CD4-positive, CD25-positive, alpha-beta regulatory T cell (primary cell): ENCODE measurements around the gene NME3. TPM values are rescaled to one million over a fixed set of nuclear protein-coding genes. Genes with fewer than 3 reads are reported as not detected.

Source experiments
- ATAC-seq, 2 donors: fragments of 150-1000 bp; cut with Tn5 transposase; one replicate each; pipeline ENCODE4 v1.10.0; 2021; ENCODE audit warnings: low read depth in 2 of 2, moderate number of reproducible peaks in 2 of 2, moderate library complexity in 1 of 2
- DNase-seq, 3 donors: peaks; one replicate each; pipeline versions ENCODE4 v3.0.0 to v3.0.0-alpha.2; 2012 to 2022; ENCODE audit warnings: mixed read lengths in 1 of 3
- H3K27ac ChIP-seq: one replicate; pipeline ENCODE4 v1.7.0; 2013; ENCODE audit warnings: mild to moderate bottlenecking, low read length; ENCODE audit not compliant: insufficient read depth, poor library complexity, severe bottlenecking
- H3K27me3 ChIP-seq: one replicate; pipeline ENCODE4 v1.7.0; 2013; ENCODE audit warnings: low read length; ENCODE audit not compliant: control insufficient read depth, insufficient read depth
- H3K36me3 ChIP-seq: one replicate; pipeline ENCODE4 v1.7.0; 2013; ENCODE audit warnings: mild to moderate bottlenecking, low read length, moderate library complexity; ENCODE audit not compliant: control insufficient read depth, insufficient read depth
- H3K4me1 ChIP-seq: 2 replicates; pipeline ENCODE4 v1.7.0; 2013; ENCODE audit warnings: mild to moderate bottlenecking, low read length; ENCODE audit not compliant: insufficient read depth, control insufficient read depth, poor library complexity, severe bottlenecking
- H3K4me3 ChIP-seq: one replicate; pipeline ENCODE4 v1.7.0; 2013; ENCODE audit warnings: low read depth, mild to moderate bottlenecking, low read length, moderate library complexity
- H3K9me3 ChIP-seq, 2 experiments: 1 replicate in 1 of 2; 2 replicates in 1 of 2; pipeline ENCODE4 v1.7.0; 2013; ENCODE audit warnings: low read length in 2 of 2, mild to moderate bottlenecking in 1 of 2, moderate library complexity in 1 of 2; ENCODE audit not compliant: control insufficient read depth in 2 of 2
- H3K27ac Mint-ChIP-seq, 3 donors: one replicate each; pipeline ENCODE4 v1.8.0; 2020 to 2022; ENCODE audit warnings: mild to moderate bottlenecking in 3 of 3, mixed read lengths in 3 of 3, moderate library complexity in 2 of 3
- H3K27me3 Mint-ChIP-seq: one replicate; pipeline ENCODE4 v1.8.0; 2022; ENCODE audit warnings: mild to moderate bottlenecking, mixed read lengths
- H3K36me3 Mint-ChIP-seq: one replicate; pipeline ENCODE4 v1.8.0; 2020; ENCODE audit warnings: mixed read lengths
- H3K4me1 Mint-ChIP-seq, 4 donors: one replicate each; pipeline ENCODE4 v1.8.0; 2020 to 2022; ENCODE audit warnings: mixed read lengths in 4 of 4, mild to moderate bottlenecking in 1 of 4
- H3K4me3 Mint-ChIP-seq, 4 donors: one replicate each; pipeline ENCODE4 v1.8.0; 2020 to 2022; ENCODE audit warnings: mild to moderate bottlenecking in 4 of 4, mixed read lengths in 4 of 4, moderate library complexity in 3 of 4
- H3K9me3 Mint-ChIP-seq, 7 donors: one replicate each; pipeline ENCODE4 v1.8.0; 2020 to 2022; ENCODE audit warnings: mixed read lengths in 7 of 7, mild to moderate bottlenecking in 3 of 7, moderate library complexity in 2 of 7
- polyA plus RNA-seq, 4 donors: library from polyadenylated mRNA; unstranded; fragments of 300-500 nt; fragmentation: Illumina TruSeq; gene quantifications; one replicate each; pipeline ENCODE4 v1.2.3, GENCODE V29; 2021
- total RNA-seq: library from RNA; stranded (reverse); gene quantifications from one replicate; pipeline ENCODE4 v1.2.3, GENCODE V29; 2022

NME3 gene
- total and polyA plus RNA-seq, 5 donors from 2014 or later = 45.1 to 101 (median 74.7) TPM

DNA sequence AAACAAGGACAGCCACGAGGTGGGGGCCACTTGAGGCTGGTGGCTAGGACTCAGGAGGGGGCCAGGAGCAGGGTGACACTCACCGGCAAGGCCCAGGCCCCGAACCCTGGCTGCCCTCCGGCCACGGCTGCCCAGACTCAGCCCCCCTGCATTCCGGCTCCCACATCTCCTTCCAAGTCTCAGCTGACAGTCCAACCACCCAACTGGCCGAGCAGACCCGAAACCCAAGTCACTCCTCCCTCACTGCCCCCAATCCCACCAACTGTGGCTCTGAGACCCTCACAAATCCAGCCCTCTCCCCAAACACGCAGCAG lies 45.9 kb upstream of the NME3 start:
- Histone ChIP-seq H3K4me3 (no peak overlapping the region), H3K4me1 (no peaks in the 10 kb centered on the region), H3K36me3 (peaks cover 41% of the 10 kb centered on the region), H3K27me3 (no peaks in the 10 kb centered on the region), H3K27ac (no peak overlapping the region), H3K9me3 (no peaks in the 10 kb centered on the region)
- no peak for DNase-seq
- Mint-ChIP-seq H3K27me3 (no peaks in the 10 kb centered on the region), H3K4me1 (peaks cover 0 to 9% (median 7%) of the 10 kb centered on the region in 4 donors), H3K27ac (no peak overlapping the region), H3K4me3 (no peak overlapping the region), H3K36me3 (peaks cover 19% of the 10 kb centered on the region), H3K9me3 (no peaks in the 10 kb centered on the region)
- no peak for ATAC-seq

GRCh38 chr16:1816396-1817275 lies 45.3 kb upstream of the NME3 start:
- Mint-ChIP-seq H3K27me3 (no peaks in the 10 kb centered on the region), H3K9me3 (no peaks in the 10 kb centered on the region), H3K27ac (no peak overlapping the region), H3K36me3 (peaks cover 19% of the 10 kb centered on the region), H3K4me3 (no peak overlapping the region), H3K4me1 (peaks cover 0 to 9% (median 7%) of the 10 kb centered on the region in 4 donors)
- ATAC-seq (peak in 1 of 2 donors; percentile 6), DNase-seq (no peak)
- Histone ChIP-seq H3K27me3 (no peaks in the 10 kb centered on the region), H3K9me3 (no peaks in the 10 kb centered on the region), H3K27ac (no peak overlapping the region), H3K4me3 (no peak overlapping the region), H3K4me1 (no peaks in the 10 kb centered on the region), H3K36me3 (peaks cover 37% of the 10 kb centered on the region)

GRCh38 chr16:1815461-1815860 lies 44.1 kb upstream of the NME3 start:
- no peaks in the 10 kb centered on the region for H3K27me3 ChIP-seq
- Mint-ChIP-seq H3K9me3 (no peaks in the 10 kb centered on the region), H3K36me3 (peaks cover 19% of the 10 kb centered on the region), H3K27ac (peak overlapping the region in 2 of 3 donors; percentile 39 to 50), H3K4me1 (peaks cover 0 to 9% (median 7%) of the 10 kb centered on the region in 4 donors), H3K27me3 (no peaks in the 10 kb centered on the region), H3K4me3 (peak overlapping the region in 1 of 4 donors; percentile 28)
- DNase-seq (no peak), ATAC-seq (no peak)
- H3K4me1 ChIP-seq = no peaks in the 10 kb centered on the region
- H3K36me3 ChIP-seq = peaks cover 37% of the 10 kb centered on the region
- no peak overlapping the region for H3K27ac ChIP-seq
- H3K4me3 ChIP-seq = no peak overlapping the region
- no peaks in the 10 kb centered on the region for H3K9me3 ChIP-seq

- Mint-ChIP-seq H3K9me3 (no peaks in the 10 kb centered on the region), H3K4me1 (peaks cover 0 to 9% (median 7%) of the 10 kb centered on the region in 4 donors), H3K36me3 (peaks cover 19% of the 10 kb centered on the region), H3K27me3 (no peaks in the 10 kb centered on the region), H3K4me3 (no peak overlapping the region), H3K27ac (peak overlapping the region in 1 of 3 donors; percentile 67)
- H3K27me3 ChIP-seq = no peaks in the 10 kb centered on the region
- H3K4me3 ChIP-seq = no peak overlapping the region
- H3K36me3 ChIP-seq = peaks cover 47% of the 10 kb centered on the region
- H3K4me1 ChIP-seq = no peaks in the 10 kb centered on the region
- DNase-seq = peak in 2 of 3 donors; percentile 36 to 59
- ATAC-seq = peak; percentile 78 to 79
- H3K27ac ChIP-seq = no peak overlapping the region
- no peaks in the 10 kb centered on the region for H3K9me3 ChIP-seq
Measured at GRCh38 chr16:1812732-1813163, 41.4 kb upstream of the NME3 start.

DNA sequence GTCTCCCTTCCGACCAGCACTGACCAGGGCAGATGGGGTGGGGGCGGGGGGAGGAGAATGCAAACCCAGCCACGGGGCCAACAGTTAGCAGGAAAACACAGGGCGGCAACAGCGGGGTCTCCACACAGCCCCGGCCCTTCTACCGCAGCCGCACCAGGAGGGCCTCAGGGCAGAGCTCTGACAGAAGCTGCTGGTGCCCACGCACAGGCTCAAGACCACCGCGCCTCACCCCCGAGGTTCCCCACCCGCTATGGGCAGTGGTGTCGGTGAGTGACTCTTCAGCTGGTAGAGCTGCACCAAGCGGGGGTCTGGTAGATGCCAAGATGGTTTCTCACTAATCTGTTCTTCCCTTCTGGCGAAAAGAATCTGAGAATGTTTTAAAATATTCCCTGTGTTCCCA lies 39.2 kb upstream of the NME3 start:
- ATAC-seq (no peak), DNase-seq (no peak)
- H3K27ac ChIP-seq = no peak overlapping the region
- Mint-ChIP-seq H3K27ac (no peak overlapping the region), H3K4me1 (peaks cover 0 to 9% (median 7%) of the 10 kb centered on the region in 4 donors), H3K36me3 (peaks cover 30% of the 10 kb centered on the region), H3K9me3 (no peaks in the 10 kb centered on the region), H3K27me3 (no peaks in the 10 kb centered on the region), H3K4me3 (no peak overlapping the region)
- no peak overlapping the region for H3K4me3 ChIP-seq
- H3K9me3 ChIP-seq = no peaks in the 10 kb centered on the region
- H3K36me3 ChIP-seq = peaks cover 38% of the 10 kb centered on the region
- H3K27me3 ChIP-seq = no peaks in the 10 kb centered on the region
- H3K4me1 ChIP-seq = no peaks in the 10 kb centered on the region

DNA sequence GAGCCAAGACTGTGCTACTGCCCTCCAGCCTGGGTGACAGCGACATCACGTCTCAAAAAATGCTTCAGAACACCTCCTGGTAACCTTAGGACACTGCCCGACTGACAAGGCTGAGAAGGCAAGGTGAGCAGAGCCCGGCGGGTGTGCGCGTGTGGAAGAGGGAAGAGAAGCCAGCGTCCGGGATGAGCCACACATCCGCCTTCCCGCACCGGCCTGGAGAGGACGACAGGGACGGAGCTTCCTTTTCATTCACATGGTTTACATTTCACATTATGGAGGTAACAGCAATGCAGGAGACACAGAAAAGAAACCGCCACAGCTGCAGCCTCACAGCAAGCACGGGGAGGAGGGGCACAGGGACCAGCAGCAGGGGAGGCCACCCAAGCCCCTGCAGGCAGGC lies 38.8 kb upstream of the NME3 start:
- H3K36me3 ChIP-seq = peaks cover 34% of the 10 kb centered on the region
- ATAC-seq = no peak
- peaks cover 0 to 9% (median 6%) of the 10 kb centered on the region in 4 donors for H3K4me1 Mint-ChIP-seq
- H3K27me3 ChIP-seq = no peaks in the 10 kb centered on the region
- no peaks in the 10 kb centered on the region for H3K9me3 ChIP-seq
- H3K27ac ChIP-seq = no peak overlapping the region
- peaks cover 27% of the 10 kb centered on the region for H3K36me3 Mint-ChIP-seq
- H3K9me3 Mint-ChIP-seq = no peaks in the 10 kb centered on the region
- no peaks in the 10 kb centered on the region for H3K27me3 Mint-ChIP-seq
- H3K27ac Mint-ChIP-seq = no peak overlapping the region
- no peaks in the 10 kb centered on the region for H3K4me1 ChIP-seq
- H3K4me3 Mint-ChIP-seq = no peak overlapping the region
- H3K4me3 ChIP-seq = no peak overlapping the region
- DNase-seq = no peak

DNA sequence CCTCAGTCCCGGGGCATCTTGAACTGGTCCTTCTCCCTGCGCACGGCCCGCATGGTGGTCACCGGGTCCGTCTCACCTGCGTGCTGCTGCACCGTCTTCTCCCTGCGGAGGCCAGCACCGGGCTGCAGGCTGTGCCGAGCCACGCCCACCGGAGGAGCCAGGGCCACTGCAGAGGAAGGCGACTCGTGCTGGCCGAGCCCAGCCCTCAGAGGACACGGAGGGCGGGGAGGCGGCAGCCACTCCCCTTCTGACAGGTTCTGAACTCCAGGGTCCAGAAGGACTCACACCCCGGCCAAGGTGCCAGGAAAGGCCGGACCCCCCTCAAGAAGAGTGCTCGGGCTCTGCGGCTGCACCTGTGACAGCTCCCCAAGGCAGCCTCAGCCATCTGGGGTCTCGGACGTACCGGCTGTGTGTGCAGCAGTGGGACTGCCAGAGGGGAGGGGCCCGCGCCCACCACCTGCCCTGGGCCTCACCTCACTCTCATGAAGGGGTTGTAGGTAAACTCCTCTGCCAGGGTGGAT lies 38.0 kb upstream of the NME3 start:
- no peak overlapping the region for H3K4me3 Mint-ChIP-seq
- H3K4me1 Mint-ChIP-seq = peaks cover 0 to 9% (median 6%) of the 10 kb centered on the region in 4 donors
- no peak overlapping the region for H3K27ac Mint-ChIP-seq
- no peaks in the 10 kb centered on the region for H3K27me3 Mint-ChIP-seq
- Histone ChIP-seq H3K27ac (no peak overlapping the region), H3K36me3 (peaks cover 30% of the 10 kb centered on the region), H3K27me3 (no peaks in the 10 kb centered on the region), H3K4me1 (no peaks in the 10 kb centered on the region), H3K4me3 (no peak overlapping the region), H3K9me3 (no peaks in the 10 kb centered on the region)
- peaks cover 24% of the 10 kb centered on the region for H3K36me3 Mint-ChIP-seq
- ATAC-seq (no peak), DNase-seq (no peak)
- H3K9me3 Mint-ChIP-seq = no peaks in the 10 kb centered on the region

- H3K4me3 Mint-ChIP-seq = no peak overlapping the region
- no peak overlapping the region for H3K4me3 ChIP-seq
- no peaks in the 10 kb centered on the region for H3K4me1 ChIP-seq
- peaks cover 21% of the 10 kb centered on the region for H3K36me3 Mint-ChIP-seq
- DNase-seq (no peak), ATAC-seq (no peak)
- no peak overlapping the region for H3K27ac ChIP-seq
- no peaks in the 10 kb centered on the region for H3K9me3 Mint-ChIP-seq
- no peaks in the 10 kb centered on the region for H3K27me3 Mint-ChIP-seq
- H3K27ac Mint-ChIP-seq = no peak overlapping the region
- no peaks in the 10 kb centered on the region for H3K27me3 ChIP-seq
- H3K4me1 Mint-ChIP-seq = peaks cover 0 to 9% (median 6%) of the 10 kb centered on the region in 4 donors
- H3K36me3 ChIP-seq = peaks cover 27% of the 10 kb centered on the region
- no peaks in the 10 kb centered on the region for H3K9me3 ChIP-seq
Measured at GRCh38 chr16:1808691-1809090, 37.3 kb upstream of the NME3 start.
